ENCODE results near the gene PYDC2. TPM values are rescaled to one million over a fixed set of nuclear protein-coding genes. Genes with fewer than 3 reads are reported as not detected.

The PYDC2 gene
- polyA plus RNA-seq, 1 experiment = not detected

- H3K27ac ChIP-seq (ENCODE audit: low read depth, low read length) = no peak overlapping the region
- no peak for DNase-seq (ENCODE audit: low read depth, low spot score)
- H3K4me3 ChIP-seq (ENCODE audit: low read depth, low read length) = no peak overlapping the region
- TF ChIP-seq CTCF (IDR thresholded peaks at IDR 0.05; ENCODE audit: low read depth, low read length) = no peak
- no peaks in the 10 kb centered on the region for H3K27me3 ChIP-seq (ENCODE audit: control insufficient read depth, insufficient read depth, low read length)
- no peaks in the 10 kb centered on the region for H3K9me3 ChIP-seq (ENCODE audit: control insufficient read depth, insufficient read depth, low read length)
- POLR2A ChIA-PET = no interaction called here
- CTCF ChIA-PET = no interaction called here
These were observed 32.8 kb upstream of the PYDC2 start for GRCh38 chr3:191428177-191428576.

GRCh38 chr3:191430103-191430502, 30.9 kb upstream of the PYDC2 start:
- Histone ChIP-seq H3K4me3 (ENCODE audit: low read depth, low read length) (no peak overlapping the region), H3K27ac (ENCODE audit: low read depth, low read length) (no peak overlapping the region), H3K27me3 (ENCODE audit: control insufficient read depth, insufficient read depth, low read length) (no peaks in the 10 kb centered on the region), H3K9me3 (ENCODE audit: control insufficient read depth, insufficient read depth, low read length) (no peaks in the 10 kb centered on the region)
- ChIA-PET POLR2A (no interaction called here), CTCF (no interaction called here)
- TF ChIP-seq CTCF (IDR thresholded peaks at IDR 0.05; ENCODE audit: low read depth, low read length) = no peak
- no peak for DNase-seq (ENCODE audit: low read depth, low spot score)

- Histone ChIP-seq H3K9me3 (ENCODE audit: control insufficient read depth, insufficient read depth, low read length) (no peaks in the 10 kb centered on the region), H3K27ac (ENCODE audit: low read depth, low read length) (no peak overlapping the region), H3K4me3 (ENCODE audit: low read depth, low read length) (no peak overlapping the region), H3K27me3 (ENCODE audit: control insufficient read depth, insufficient read depth, low read length) (no peaks in the 10 kb centered on the region)
- no peak for TF ChIP-seq CTCF (IDR thresholded peaks at IDR 0.05; ENCODE audit: low read depth, low read length)
- CTCF ChIA-PET = no interaction called here
- POLR2A ChIA-PET = no interaction called here
- DNase-seq (ENCODE audit: low read depth, low spot score) = no peak
These were observed 29.7 kb upstream of the PYDC2 start for GRCh38 chr3:191431160-191431822.

GRCh38 chr3:191432162-191432561, 28.8 kb upstream of the PYDC2 start:
- POLR2A ChIA-PET = no interaction called here
- Histone ChIP-seq H3K27ac (ENCODE audit: low read depth, low read length) (no peak overlapping the region), H3K4me3 (ENCODE audit: low read depth, low read length) (no peak overlapping the region), H3K27me3 (ENCODE audit: control insufficient read depth, insufficient read depth, low read length) (no peaks in the 10 kb centered on the region), H3K9me3 (ENCODE audit: control insufficient read depth, insufficient read depth, low read length) (no peaks in the 10 kb centered on the region)
- DNase-seq (ENCODE audit: low read depth, low spot score) = no peak
- CTCF ChIA-PET = no interaction called here
- no peak for TF ChIP-seq CTCF (IDR thresholded peaks at IDR 0.05; ENCODE audit: low read depth, low read length)

GRCh38 chr3:191434024-191434423, 26.9 kb upstream of the PYDC2 start:
- no peak overlapping the region for H3K4me3 ChIP-seq (ENCODE audit: low read depth, low read length)
- no peaks in the 10 kb centered on the region for H3K9me3 ChIP-seq (ENCODE audit: control insufficient read depth, insufficient read depth, low read length)
- no peak overlapping the region for H3K27ac ChIP-seq (ENCODE audit: low read depth, low read length)
- no peak for DNase-seq (ENCODE audit: low read depth, low spot score)
- H3K27me3 ChIP-seq (ENCODE audit: control insufficient read depth, insufficient read depth, low read length) = no peaks in the 10 kb centered on the region
- TF ChIP-seq CTCF (IDR thresholded peaks at IDR 0.05; ENCODE audit: low read depth, low read length) = no peak
- POLR2A ChIA-PET = no interaction called here
- CTCF ChIA-PET = no interaction called here

All from AG04450 (cell line).